Measurements from ENCODE around the gene SVEP1. TPM values are rescaled to one million over a fixed set of nuclear protein-coding genes. Genes with fewer than 3 reads are reported as not detected.

Gene SVEP1
- total and polyA plus RNA-seq, 2 donors (not counting 1 experiment from before 2014, with no cell fraction given), result not detected

DNA sequence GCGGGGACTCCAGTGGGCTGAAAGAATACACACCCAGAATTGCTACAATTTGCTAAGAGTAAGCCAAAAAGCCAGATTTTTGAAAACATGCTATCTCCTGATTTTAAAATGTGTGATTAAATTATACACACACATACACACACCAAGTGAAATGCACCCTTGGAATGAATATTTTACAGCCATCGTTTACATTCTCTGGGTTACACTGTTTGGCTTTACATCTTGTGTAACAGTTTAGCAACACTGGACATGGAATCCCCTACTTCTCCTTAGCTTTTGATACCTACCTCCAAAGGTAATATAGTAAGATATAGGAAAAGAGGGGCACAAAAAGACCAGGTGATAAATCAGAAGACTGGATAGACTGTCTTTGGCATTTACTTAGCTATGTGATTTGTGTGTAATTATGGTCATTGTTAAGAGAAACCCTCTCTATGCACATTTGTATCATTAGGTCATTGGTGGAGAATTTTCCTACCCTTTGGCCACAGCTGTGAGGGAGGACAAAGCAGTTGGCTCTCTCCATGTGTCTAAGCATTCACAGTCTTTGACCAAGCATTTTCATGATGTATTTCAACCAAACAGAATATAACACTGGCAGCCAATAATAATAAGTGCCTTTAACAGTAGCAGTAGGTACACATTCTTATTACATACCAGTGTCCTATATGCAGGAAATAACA is 7.6 kb downstream of the SVEP1 start:
- intact Hi-C loops (cut with micrococcal nuclease), result no loop called here
- ATAC-seq (ENCODE audit: low read depth), result no peak
- H3K4me3 ChIP-seq (ENCODE audit: control extremely low read depth in 1 of 5, extremely low read depth in 1 of 5, insufficient read depth in 1 of 5, low read depth in 2 of 5, low read length in 4 of 5), result no peak overlapping the region
- no peaks in the 10 kb centered on the region for H3K79me2 ChIP-seq (ENCODE audit: control insufficient read depth, insufficient read depth, low read length)
- H2AFZ ChIP-seq (ENCODE audit: insufficient read depth, low read depth, low read length, poor library complexity, severe bottlenecking), result no peak overlapping the region
- no peak overlapping the region for H3K4me3 Mint-ChIP-seq
- CTCF ChIA-PET, result no interaction called here
- no peak for DNase-seq
- TF ChIP-seq, protein P1, sequence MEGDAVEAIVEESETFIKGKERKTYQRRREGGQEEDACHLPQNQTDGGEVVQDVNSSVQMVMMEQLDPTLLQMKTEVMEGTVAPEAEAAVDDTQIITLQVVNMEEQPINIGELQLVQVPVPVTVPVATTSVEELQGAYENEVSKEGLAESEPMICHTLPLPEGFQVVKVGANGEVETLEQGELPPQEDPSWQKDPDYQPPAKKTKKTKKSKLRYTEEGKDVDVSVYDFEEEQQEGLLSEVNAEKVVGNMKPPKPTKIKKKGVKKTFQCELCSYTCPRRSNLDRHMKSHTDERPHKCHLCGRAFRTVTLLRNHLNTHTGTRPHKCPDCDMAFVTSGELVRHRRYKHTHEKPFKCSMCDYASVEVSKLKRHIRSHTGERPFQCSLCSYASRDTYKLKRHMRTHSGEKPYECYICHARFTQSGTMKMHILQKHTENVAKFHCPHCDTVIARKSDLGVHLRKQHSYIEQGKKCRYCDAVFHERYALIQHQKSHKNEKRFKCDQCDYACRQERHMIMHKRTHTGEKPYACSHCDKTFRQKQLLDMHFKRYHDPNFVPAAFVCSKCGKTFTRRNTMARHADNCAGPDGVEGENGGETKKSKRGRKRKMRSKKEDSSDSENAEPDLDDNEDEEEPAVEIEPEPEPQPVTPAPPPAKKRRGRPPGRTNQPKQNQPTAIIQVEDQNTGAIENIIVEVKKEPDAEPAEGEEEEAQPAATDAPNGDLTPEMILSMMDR (IDR thresholded peaks at IDR 0.05), result no peak
- TF ChIP-seq EZH2 (IDR thresholded peaks at IDR 0.05; ENCODE audit: borderline replicate concordance, insufficient read depth, low read depth, low read length, poor library complexity, severe bottlenecking), result no peak
- H3K4me1 Mint-ChIP-seq, result no peaks in the 10 kb centered on the region
- no peak overlapping the region for H3K27ac ChIP-seq (ENCODE audit: low read length in 2 of 2)
- H4K20me1 ChIP-seq (ENCODE audit: control insufficient read depth, insufficient read depth, low read length, poor library complexity, severe bottlenecking), result no peaks in the 10 kb centered on the region
- no peak overlapping the region for H3K4me2 ChIP-seq (replicated peaks; ENCODE audit: low read depth, low read length, poor library complexity, severe bottlenecking)
- H3K4me1 ChIP-seq (ENCODE audit: control insufficient read depth in 2 of 2, insufficient read depth in 2 of 2, low read length in 2 of 2), result no peaks in the 10 kb centered on the region
- peaks cover 6% of the 10 kb centered on the region for H3K27me3 Mint-ChIP-seq
- H3K27me3 ChIP-seq (replicated peaks in 1 of 4; ENCODE audit: control extremely low read depth in 1 of 4, control insufficient read depth in 3 of 4, insufficient read depth in 4 of 4, low read length in 3 of 4), result no peaks in the 10 kb centered on the region
- WGBS (ENCODE audit: insufficient coverage), result 100% methylated on average over 1 of the region's 2 CpGs
- no peak overlapping the region for H3K9ac ChIP-seq (ENCODE audit: low read length)
- H3K9me3 Mint-ChIP-seq (ENCODE audit: insufficient read depth), result no peaks in the 10 kb centered on the region
- POLR2A ChIA-PET, result no interaction called here
- H3K9me3 ChIP-seq (ENCODE audit: control extremely low read depth in 1 of 3, control insufficient read depth in 2 of 3, insufficient read depth in 1 of 3, low read length in 2 of 3), result no peaks in the 10 kb centered on the region
- H3K36me3 ChIP-seq (replicated peaks in 1 of 2; ENCODE audit: control extremely low read depth in 1 of 2, control insufficient read depth in 1 of 2, extremely low read depth in 1 of 2, insufficient read depth in 2 of 2, low read length in 1 of 2), result no peaks in the 10 kb centered on the region
- no peak overlapping the region for H3K27ac Mint-ChIP-seq

DNA sequence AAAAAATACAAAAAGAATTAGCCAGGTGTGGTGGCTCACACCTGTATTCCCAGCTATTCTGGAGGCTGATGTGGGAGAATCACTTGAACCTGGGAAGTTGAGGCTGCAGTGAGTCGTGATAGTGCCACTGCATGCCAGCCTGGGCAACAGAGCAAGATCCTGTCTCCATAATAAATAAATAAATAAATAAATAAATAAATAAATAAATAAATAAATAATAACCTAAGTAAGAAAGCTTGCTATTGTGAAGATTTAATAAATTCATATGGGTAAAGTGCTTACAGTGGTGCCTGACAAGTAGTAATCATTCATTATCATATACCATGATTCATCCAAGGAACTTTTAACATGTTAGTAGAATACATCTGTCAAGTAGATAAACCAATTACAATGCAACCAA is 13.4 kb downstream of the SVEP1 start:
- DNase-seq (no peak), ATAC-seq (ENCODE audit: low read depth) (no peak)
- TF ChIP-seq EZH2 (IDR thresholded peaks at IDR 0.05; ENCODE audit: borderline replicate concordance, insufficient read depth, low read depth, low read length, poor library complexity, severe bottlenecking), result no peak
- TF ChIP-seq, protein P1 (IDR thresholded peaks at IDR 0.05), result no peak
- H3K27ac Mint-ChIP-seq, result no peak overlapping the region
- no peak overlapping the region for H3K4me2 ChIP-seq (replicated peaks; ENCODE audit: low read depth, low read length, poor library complexity, severe bottlenecking)
- intact Hi-C loops (cut with micrococcal nuclease), result no loop called here
- POLR2A ChIA-PET, result no interaction called here
- no peak overlapping the region for H3K4me3 ChIP-seq (ENCODE audit: control extremely low read depth in 1 of 5, extremely low read depth in 1 of 5, insufficient read depth in 1 of 5, low read depth in 2 of 5, low read length in 4 of 5)
- no peaks in the 10 kb centered on the region for H3K4me1 Mint-ChIP-seq
- no peaks in the 10 kb centered on the region for H3K9me3 Mint-ChIP-seq (ENCODE audit: insufficient read depth)
- no peaks in the 10 kb centered on the region for H3K9me3 ChIP-seq (ENCODE audit: control extremely low read depth in 1 of 3, control insufficient read depth in 2 of 3, insufficient read depth in 1 of 3, low read length in 2 of 3)
- H3K9ac ChIP-seq (ENCODE audit: low read length), result no peak overlapping the region
- H3K27me3 Mint-ChIP-seq, result peaks cover 3% of the 10 kb centered on the region
- H3K79me2 ChIP-seq (ENCODE audit: control insufficient read depth, insufficient read depth, low read length), result no peaks in the 10 kb centered on the region
- H3K27ac ChIP-seq (ENCODE audit: low read length in 2 of 2), result no peak overlapping the region
- CTCF ChIA-PET, result no interaction called here
- WGBS (ENCODE audit: insufficient coverage), result no CpG with 5 or more reads among the region's 1 CpG
- H3K36me3 ChIP-seq (replicated peaks in 1 of 2; ENCODE audit: control extremely low read depth in 1 of 2, control insufficient read depth in 1 of 2, extremely low read depth in 1 of 2, insufficient read depth in 2 of 2, low read length in 1 of 2), result no peaks in the 10 kb centered on the region
- H3K4me3 Mint-ChIP-seq, result no peak overlapping the region
- no peak overlapping the region for H2AFZ ChIP-seq (ENCODE audit: insufficient read depth, low read depth, low read length, poor library complexity, severe bottlenecking)
- H4K20me1 ChIP-seq (ENCODE audit: control insufficient read depth, insufficient read depth, low read length, poor library complexity, severe bottlenecking), result no peaks in the 10 kb centered on the region
- no peaks in the 10 kb centered on the region for H3K4me1 ChIP-seq (ENCODE audit: control insufficient read depth in 2 of 2, insufficient read depth in 2 of 2, low read length in 2 of 2)
- no peaks in the 10 kb centered on the region for H3K27me3 ChIP-seq (replicated peaks in 1 of 4; ENCODE audit: control extremely low read depth in 1 of 4, control insufficient read depth in 3 of 4, insufficient read depth in 4 of 4, low read length in 3 of 4)

Measured in B cell (primary cell).